Neuronal stem cell (in vitro differentiated cells): ENCODE measurements around the gene FIP1L1.

Experiments
- DNase-seq: peaks from one replicate; pipeline ENCODE4 v3.0.0-alpha.2; 2013; ENCODE audit warnings: low spot score
- H2AFZ ChIP-seq: one replicate; pipeline ENCODE4 v1.6.1; 2013; ENCODE audit warnings: mild to moderate bottlenecking, low read length, inconsistent platforms
- H2AK5ac ChIP-seq: 2 replicates; pipeline ENCODE4 v1.6.1; 2013; ENCODE audit warnings: low read depth, mild to moderate bottlenecking, inconsistent platforms, low read length, moderate library complexity, mixed read lengths
- H2BK120ac ChIP-seq: 2 replicates; pipeline ENCODE4 v1.6.1; 2013; ENCODE audit warnings: low read depth, mild to moderate bottlenecking, inconsistent platforms, low read length, moderate library complexity, mixed read lengths
- H2BK12ac ChIP-seq: one replicate; pipeline ENCODE4 v1.6.1; 2013; ENCODE audit warnings: low read length, inconsistent platforms
- H2BK15ac ChIP-seq: 2 replicates; pipeline ENCODE4 v1.6.1; 2013; ENCODE audit warnings: mild to moderate bottlenecking, low read length, inconsistent platforms, mixed read lengths
- H2BK5ac ChIP-seq: one replicate; pipeline ENCODE4 v1.6.1; 2013; ENCODE audit warnings: inconsistent platforms, mild to moderate bottlenecking, low read length, moderate library complexity
- H3K14ac ChIP-seq: one replicate; pipeline ENCODE4 v1.6.1; 2013; ENCODE audit warnings: low read length, inconsistent platforms
- H3K18ac ChIP-seq: 2 replicates; pipeline ENCODE4 v1.6.1; 2013; ENCODE audit warnings: low read length, inconsistent platforms
- H3K23ac ChIP-seq: 2 replicates; pipeline ENCODE4 v1.6.1; 2013; ENCODE audit warnings: low read depth, mild to moderate bottlenecking, mixed read lengths, low read length, inconsistent platforms; ENCODE audit not compliant: poor library complexity
- H3K27ac ChIP-seq: replicated peaks from 3 replicates; pipeline ENCODE4 v1.5.1; 2013; ENCODE audit warnings: low read length, inconsistent platforms
- H3K27me3 ChIP-seq, 3 experiments: 2 replicates each; pipeline ENCODE4 v1.6.1; 2013; ENCODE audit warnings: low read length in 3 of 3, mild to moderate bottlenecking in 2 of 3, inconsistent platforms in 1 of 3, low read depth in 1 of 3, mixed read lengths in 1 of 3, moderate library complexity in 1 of 3; ENCODE audit not compliant: control insufficient read depth in 3 of 3, insufficient read depth in 3 of 3
- H3K36me3 ChIP-seq, 2 donors: replicated peaks in 1 of 2; 2 replicates each; pipeline ENCODE4 v1.6.1; 2013; ENCODE audit warnings: low read length in 2 of 2; ENCODE audit not compliant: control insufficient read depth in 2 of 2, insufficient read depth in 2 of 2
- H3K4ac ChIP-seq: 2 replicates; pipeline ENCODE4 v1.6.1; 2013; ENCODE audit warnings: inconsistent platforms, mild to moderate bottlenecking, low read length, moderate library complexity
- H3K4me1 ChIP-seq, 2 donors: 1 replicate in 1 of 2; 2 replicates in 1 of 2; pipeline ENCODE4 v1.6.1; 2013; ENCODE audit warnings: low read length in 2 of 2, low read depth in 1 of 2; ENCODE audit not compliant: control insufficient read depth in 2 of 2, insufficient read depth in 1 of 2
- H3K4me2 ChIP-seq: one replicate; pipeline ENCODE4 v1.6.1; 2013; ENCODE audit warnings: mild to moderate bottlenecking, low read length, inconsistent platforms; ENCODE audit not compliant: insufficient read depth, poor library complexity, severe bottlenecking
- H3K4me3 ChIP-seq, 2 donors: 2 replicates each; pipeline ENCODE4 v1.5.1; 2013; ENCODE audit warnings: low read length in 2 of 2, mild to moderate bottlenecking in 2 of 2, inconsistent platforms in 1 of 2, moderate library complexity in 1 of 2
- H3K79me1 ChIP-seq: one replicate; pipeline ENCODE4 v1.6.1; 2013; ENCODE audit warnings: low read depth, mild to moderate bottlenecking, inconsistent platforms, low read length, moderate library complexity
- H3K9ac ChIP-seq: one replicate; pipeline ENCODE4 v1.6.1; 2013; ENCODE audit warnings: mild to moderate bottlenecking, low read depth, low read length, inconsistent platforms; ENCODE audit not compliant: poor library complexity
- H3K9me3 ChIP-seq, 2 donors: replicated peaks in 1 of 2; 2 replicates each; pipeline versions ENCODE3 to v1.6.1; 2013; ENCODE audit warnings: low read length in 2 of 2, mild to moderate bottlenecking in 2 of 2, inconsistent platforms in 1 of 2, low read depth in 1 of 2, mixed read lengths in 1 of 2, moderate library complexity in 1 of 2; ENCODE audit not compliant: control insufficient read depth in 2 of 2, insufficient read depth in 1 of 2
- H4K8ac ChIP-seq: one replicate; pipeline ENCODE4 v1.6.1; 2013; ENCODE audit warnings: low read depth, mild to moderate bottlenecking, inconsistent platforms, low read length, moderate library complexity
- H4K91ac ChIP-seq: one replicate; pipeline ENCODE4 v1.6.1; 2013; ENCODE audit warnings: low read length, low read depth, mild to moderate bottlenecking, inconsistent platforms; ENCODE audit not compliant: poor library complexity
- WGBS, 2 donors: extraction: QIAGEN DNeasy Blood & Tissue Kit; methylation state at CpG; one replicate each; pipeline ENCODE4 v1.1.7; 2013; ENCODE audit warnings: missing lambda C conversion rate in 2 of 2, mixed read lengths in 1 of 2; ENCODE audit not compliant: insufficient read length in 2 of 2, insufficient replicate concordance in 1 of 2; ENCODE audit errors: extremely low coverage in 2 of 2; 5-methylcytosine and 5-hydroxymethylcytosine counted together

FIP1L1 gene

DNA sequence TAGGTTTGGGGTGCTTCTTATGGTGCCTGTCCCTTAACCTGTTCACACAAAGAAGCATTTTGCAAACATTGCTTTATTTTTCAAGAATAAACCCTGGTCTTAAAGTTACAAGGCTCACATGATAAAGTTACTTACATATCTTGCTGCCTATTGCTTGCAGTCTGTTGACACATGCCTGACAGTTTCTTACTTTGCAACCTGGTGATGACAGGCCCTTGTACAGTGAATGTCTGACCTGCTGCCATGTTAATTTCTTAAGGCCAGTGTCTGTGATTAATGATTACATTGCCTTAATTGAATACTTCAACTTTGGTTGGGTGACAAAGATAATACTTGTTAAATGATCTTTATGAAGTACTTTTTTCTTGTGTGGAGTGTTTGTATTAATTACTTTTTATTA is 49.9 kb downstream of the FIP1L1 start:
- Histone ChIP-seq H3K79me1 (no peaks in the 10 kb centered on the region), H3K4ac (no peak overlapping the region), H3K4me2 (no peak overlapping the region), H3K9me3 (no peaks in the 10 kb centered on the region), H2BK5ac (no peak overlapping the region), H2AK5ac (no peak overlapping the region), H2BK15ac (no peak overlapping the region), H3K4me1 (no peaks in the 10 kb centered on the region), H3K23ac (no peak overlapping the region), H4K8ac (no peak overlapping the region), H2BK120ac (no peak overlapping the region), H3K27me3 (no peaks in the 10 kb centered on the region), H3K36me3 (peaks cover 5 to 77% of the 10 kb centered on the region in 2 donors), H3K14ac (no peak overlapping the region), H2AFZ (no peak overlapping the region), H4K91ac (no peak overlapping the region), H3K4me3 (no peak overlapping the region), H3K9ac (no peak overlapping the region), H3K18ac (no peak overlapping the region), H3K27ac (no peak overlapping the region), H2BK12ac (no peak overlapping the region)
- DNase-seq = no peak

DNA sequence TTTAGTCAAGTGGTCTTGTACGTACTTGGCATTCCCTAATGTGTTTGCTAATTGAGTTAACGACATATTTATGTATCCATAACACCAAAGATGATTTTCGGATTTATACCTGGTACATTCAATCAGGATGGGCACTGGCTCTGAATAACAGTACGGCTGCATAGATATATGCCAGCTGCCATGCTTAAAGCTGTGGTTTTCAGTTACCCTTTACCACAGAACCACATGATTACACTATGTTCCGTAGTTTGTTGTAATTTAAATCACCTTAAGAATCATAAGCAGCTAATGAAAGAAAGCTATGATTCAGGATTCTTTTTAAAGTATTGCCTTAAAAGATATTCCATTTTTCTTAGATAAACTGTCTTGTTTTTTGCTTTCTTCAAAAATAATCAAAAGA is 53.6 kb downstream of the FIP1L1 start:
- H2BK5ac ChIP-seq = no peak overlapping the region
- no peaks in the 10 kb centered on the region for H3K4me1 ChIP-seq
- H3K27me3 ChIP-seq = no peaks in the 10 kb centered on the region
- no peak overlapping the region for H3K14ac ChIP-seq
- no peak overlapping the region for H2BK120ac ChIP-seq
- peaks cover 5 to 97% of the 10 kb centered on the region in 2 donors for H3K36me3 ChIP-seq
- no peak for DNase-seq
- no peak overlapping the region for H2BK12ac ChIP-seq
- H2AK5ac ChIP-seq = no peak overlapping the region
- H3K79me1 ChIP-seq = no peaks in the 10 kb centered on the region
- H3K27ac ChIP-seq = no peak overlapping the region
- no peak overlapping the region for H3K23ac ChIP-seq
- no peak overlapping the region for H3K4me3 ChIP-seq
- no peak overlapping the region for H3K4ac ChIP-seq
- H2BK15ac ChIP-seq = no peak overlapping the region
- H2AFZ ChIP-seq = no peak overlapping the region
- H3K18ac ChIP-seq = no peak overlapping the region
- no peak overlapping the region for H4K8ac ChIP-seq
- no CpG with 5 or more reads among the region's 5 CpGs for WGBS, 2 donors
- H3K4me2 ChIP-seq = no peak overlapping the region
- H4K91ac ChIP-seq = no peak overlapping the region
- H3K9ac ChIP-seq = no peak overlapping the region
- no peaks in the 10 kb centered on the region for H3K9me3 ChIP-seq

DNA sequence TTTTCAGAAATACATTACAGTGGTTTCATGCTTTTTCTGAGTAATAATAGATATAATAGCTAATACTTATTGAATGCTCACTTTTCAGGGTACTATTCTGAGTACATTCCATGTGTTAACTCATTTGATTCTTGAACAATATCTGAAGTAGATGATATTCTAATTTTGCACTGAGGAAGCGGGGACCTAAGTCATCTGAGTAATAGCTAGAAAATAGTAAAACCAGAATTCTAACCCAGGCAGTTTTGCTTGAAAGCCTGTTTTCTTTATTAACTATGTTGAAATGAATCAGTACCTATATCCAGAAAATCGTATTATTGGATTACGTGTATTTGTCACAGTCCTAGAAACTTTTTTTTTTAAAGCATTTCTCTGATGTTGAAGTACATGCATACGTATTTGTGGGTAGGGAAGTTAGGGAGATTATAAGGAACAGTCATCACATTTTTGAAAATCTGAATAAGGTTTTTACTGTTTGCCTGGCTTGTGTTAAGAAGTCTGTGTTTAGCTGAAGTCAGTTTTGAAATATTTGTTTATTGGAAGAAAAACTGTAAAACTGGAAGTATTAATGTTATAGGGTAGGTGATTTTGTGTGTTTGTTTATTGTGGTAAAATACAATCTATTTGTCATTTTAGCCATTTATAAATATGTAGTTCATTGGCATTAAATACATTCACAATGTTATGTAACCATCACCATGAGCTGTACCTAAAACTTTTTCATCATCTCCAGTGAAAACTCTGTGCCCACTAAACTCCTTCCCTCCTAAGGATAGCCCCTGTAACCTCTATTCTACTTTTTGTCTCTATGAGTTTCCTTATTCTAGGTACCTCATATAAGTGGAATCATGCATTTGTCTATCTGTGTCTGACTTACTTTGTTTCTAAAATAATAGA is 55.3 kb downstream of the FIP1L1 start:
- Histone ChIP-seq H2BK5ac (no peak overlapping the region), H2AK5ac (no peak overlapping the region), H3K36me3 (peaks cover 4 to 95% of the 10 kb centered on the region in 2 donors), H3K27ac (no peak overlapping the region), H3K4me1 (no peaks in the 10 kb centered on the region), H3K4me2 (no peak overlapping the region), H3K18ac (no peak overlapping the region), H2BK120ac (no peak overlapping the region), H2AFZ (no peak overlapping the region), H3K14ac (no peak overlapping the region), H2BK12ac (no peak overlapping the region), H3K23ac (no peak overlapping the region), H4K91ac (no peak overlapping the region), H3K9ac (no peak overlapping the region), H3K9me3 (no peaks in the 10 kb centered on the region), H4K8ac (no peak overlapping the region), H3K79me1 (no peaks in the 10 kb centered on the region), H3K27me3 (no peaks in the 10 kb centered on the region), H3K4ac (no peak overlapping the region), H3K4me3 (no peak overlapping the region), H2BK15ac (no peak overlapping the region)
- WGBS, 2 donors = no CpG with 5 or more reads among the region's 4 CpGs
- no peak for DNase-seq

DNA sequence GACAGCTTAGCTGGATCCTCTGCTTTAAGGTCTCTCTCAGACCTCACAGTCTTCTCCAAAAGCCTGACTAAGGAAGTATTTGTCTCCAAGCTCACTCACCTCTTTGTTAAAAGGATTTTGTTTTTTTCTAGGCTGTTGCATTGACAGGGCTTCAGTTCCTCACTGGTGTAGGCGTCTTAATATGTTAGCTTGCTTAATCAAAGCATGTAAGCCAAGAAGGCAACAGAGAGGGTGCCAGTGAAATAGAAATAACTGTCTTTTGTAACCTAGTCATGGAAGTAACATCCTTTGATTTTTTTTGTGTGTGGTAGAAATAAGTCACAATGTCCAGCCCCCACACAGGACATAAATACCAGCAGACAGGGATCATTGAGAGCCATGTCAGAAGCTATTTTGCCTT is 58.8 kb downstream of the FIP1L1 start:
- Histone ChIP-seq H3K9ac (no peak overlapping the region), H2BK12ac (no peak overlapping the region), H4K8ac (no peak overlapping the region), H2AK5ac (no peak overlapping the region), H3K4ac (no peak overlapping the region), H3K4me1 (no peaks in the 10 kb centered on the region), H2BK5ac (no peak overlapping the region), H2BK120ac (no peak overlapping the region), H3K27ac (no peak overlapping the region), H3K9me3 (no peaks in the 10 kb centered on the region), H3K18ac (no peak overlapping the region), H3K14ac (no peak overlapping the region), H3K36me3 (peaks cover 0 to 83% of the 10 kb centered on the region in 2 donors), H3K79me1 (no peaks in the 10 kb centered on the region), H3K27me3 (no peaks in the 10 kb centered on the region), H2BK15ac (no peak overlapping the region), H4K91ac (no peak overlapping the region), H2AFZ (no peak overlapping the region), H3K4me2 (no peak overlapping the region), H3K23ac (no peak overlapping the region), H3K4me3 (no peak overlapping the region)
- WGBS, 2 donors = no CpG with 5 or more reads among the region's 1 CpG
- DNase-seq = no peak
